Measurements from ENCODE around the gene RPL32. TPM values are rescaled to one million over a fixed set of nuclear protein-coding genes. Genes with fewer than 3 reads are reported as not detected.

Gene RPL32
- 2,252 to 2,726 TPM (median 2,282 TPM) in 5 replicates for total RNA-seq (2022; extraction: Qiagen RNA extraction)

GRCh38 chr3:12841149-12841969, at the start of gene RPL32:
RPL32 (minus strand) TSS chr3:12841565; CDS start chr3:12840237, 1,328 bp downstream.

GRCh38 chr3:12796171-12797123, 44.9 kb downstream of the RPL32 start, which contains the start of gene CAND2:
CAND2 (plus strand) TSS chr3:12796680; CDS start chr3:12796721, 41 bp downstream.

Other genes with a start within 250 kb of the RPL32 start
- 56.8 to 65.8 TPM (median 62.4 TPM) in 5 replicates for gene RAF1, start 177.4 kb downstream of the RPL32 start, total RNA-seq (2022; extraction: Qiagen RNA extraction)
- gene TMEM40, start 82.3 kb downstream of the RPL32 start, total RNA-seq (2022; extraction: Qiagen RNA extraction) = 0.18 to 0.51 TPM (median 0.30 TPM) in 4 of 5 replicates, not detected in the other
- gene CAND2, start 44.9 kb downstream of the RPL32 start, total RNA-seq (2022; extraction: Qiagen RNA extraction) = 0.21 to 0.47 TPM (median 0.39 TPM) in 5 replicates
- 12.1 to 22.7 TPM (median 21.4 TPM) in 5 replicates for gene IQSEC1, start 231.9 kb upstream of the RPL32 start, total RNA-seq (2022; extraction: Qiagen RNA extraction)